Neural crest cell (in vitro differentiated cells): ENCODE data around the gene MUC3A. TPM values are rescaled to one million over a fixed set of nuclear protein-coding genes. Genes with fewer than 3 reads are reported as not detected.
"Not testable (repeated sequence)": the region's sequence is repeated elsewhere in the genome, so short reads cannot be mapped to it uniquely, and the experiment has no call there.

Experiments
- DNase-seq: peaks from one replicate; pipeline ENCODE4 v3.0.0; 2021; ENCODE audit warnings: low read depth, mixed read lengths, low spot score
- H3K27ac Mint-ChIP-seq: one replicate; pipeline ENCODE4 v1.8.0; 2021; ENCODE audit warnings: mild to moderate bottlenecking, mixed read lengths; ENCODE audit not compliant: unreplicated experiment
- H3K27me3 Mint-ChIP-seq: 2 replicates; pipeline ENCODE4 v1.8.0; 2021; ENCODE audit warnings: low read depth, mild to moderate bottlenecking, mixed read lengths
- H3K36me3 Mint-ChIP-seq: 2 replicates; pipeline ENCODE4 v1.8.0; 2021; ENCODE audit warnings: low read depth, mild to moderate bottlenecking, mixed read lengths
- H3K4me1 Mint-ChIP-seq: 2 replicates; pipeline ENCODE4 v1.8.0; 2021; ENCODE audit warnings: mixed read lengths
- H3K4me3 Mint-ChIP-seq: one replicate; pipeline ENCODE4 v1.8.0; 2021; ENCODE audit warnings: mild to moderate bottlenecking, mixed read lengths
- H3K9me3 Mint-ChIP-seq: 2 replicates; pipeline ENCODE4 v1.8.0; 2021; ENCODE audit warnings: mixed read lengths
- total RNA-seq: library from RNA; stranded (reverse); gene quantifications from 2 replicates; pipeline ENCODE4 v1.2.1, GENCODE V29; 2021
- TF ChIP-seq, protein P1 (sequence below): fragments of 200-600 bp; sonication (generic); conservative IDR thresholded peaks from 2 replicates; pipeline ENCODE4 v1.5.0; 2021; ENCODE audit warnings: antibody characterized with exemption, mild to moderate bottlenecking

Gene MUC3A
- total RNA-seq, 1 donor from 2014 or later: 0.16 TPM

- Mint-ChIP-seq H3K36me3 (no peaks in the 10 kb centered on the region), H3K4me1 (no peaks in the 10 kb centered on the region), H3K27ac (no peak overlapping the region), H3K9me3 (no peaks in the 10 kb centered on the region), H3K27me3 (peaks cover 15% of the 10 kb centered on the region), H3K4me3 (no peak overlapping the region)
- DNase-seq: no peak
- TF ChIP-seq, protein P1, sequence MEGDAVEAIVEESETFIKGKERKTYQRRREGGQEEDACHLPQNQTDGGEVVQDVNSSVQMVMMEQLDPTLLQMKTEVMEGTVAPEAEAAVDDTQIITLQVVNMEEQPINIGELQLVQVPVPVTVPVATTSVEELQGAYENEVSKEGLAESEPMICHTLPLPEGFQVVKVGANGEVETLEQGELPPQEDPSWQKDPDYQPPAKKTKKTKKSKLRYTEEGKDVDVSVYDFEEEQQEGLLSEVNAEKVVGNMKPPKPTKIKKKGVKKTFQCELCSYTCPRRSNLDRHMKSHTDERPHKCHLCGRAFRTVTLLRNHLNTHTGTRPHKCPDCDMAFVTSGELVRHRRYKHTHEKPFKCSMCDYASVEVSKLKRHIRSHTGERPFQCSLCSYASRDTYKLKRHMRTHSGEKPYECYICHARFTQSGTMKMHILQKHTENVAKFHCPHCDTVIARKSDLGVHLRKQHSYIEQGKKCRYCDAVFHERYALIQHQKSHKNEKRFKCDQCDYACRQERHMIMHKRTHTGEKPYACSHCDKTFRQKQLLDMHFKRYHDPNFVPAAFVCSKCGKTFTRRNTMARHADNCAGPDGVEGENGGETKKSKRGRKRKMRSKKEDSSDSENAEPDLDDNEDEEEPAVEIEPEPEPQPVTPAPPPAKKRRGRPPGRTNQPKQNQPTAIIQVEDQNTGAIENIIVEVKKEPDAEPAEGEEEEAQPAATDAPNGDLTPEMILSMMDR: no peak
These were observed 28.3 kb upstream of the MUC3A start for GRCh38 chr7:100921039-100921438.

GRCh38 chr7:100923616-100924015 lies 25.7 kb upstream of the MUC3A start:
- not testable (repeated sequence) for H3K36me3 Mint-ChIP-seq, H3K27ac Mint-ChIP-seq, H3K9me3 Mint-ChIP-seq, H3K4me1 Mint-ChIP-seq, H3K4me3 Mint-ChIP-seq, DNase-seq
- H3K27me3 Mint-ChIP-seq: peaks cover 15% of the 10 kb centered on the region

DNA sequence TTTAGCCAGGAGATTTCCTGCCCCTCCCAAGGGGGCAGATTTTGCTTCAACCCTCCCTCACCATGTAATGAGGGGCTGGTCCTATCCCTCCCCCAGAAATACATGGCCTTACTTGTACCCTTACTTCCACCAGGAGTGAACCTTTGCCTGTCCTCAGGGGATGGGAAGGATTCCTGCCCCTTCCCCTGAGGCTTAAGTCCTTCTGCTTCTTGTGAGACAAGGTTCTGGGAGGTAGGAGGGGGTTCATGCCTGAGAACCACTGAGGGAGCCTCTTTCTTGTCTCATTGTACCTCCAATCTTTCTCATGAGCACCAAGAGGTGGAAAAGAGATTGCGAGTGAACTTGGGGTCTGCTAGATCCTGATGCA lies 19.5 kb upstream of the MUC3A start:
- no peak for DNase-seq
- H3K36me3 Mint-ChIP-seq: no peaks in the 10 kb centered on the region
- TF ChIP-seq, protein P1: no peak
- H3K27me3 Mint-ChIP-seq: peaks cover 8% of the 10 kb centered on the region
- peak overlapping the region; percentile 24 for H3K27ac Mint-ChIP-seq
- no peaks in the 10 kb centered on the region for H3K4me1 Mint-ChIP-seq
- no peak overlapping the region for H3K4me3 Mint-ChIP-seq
- H3K9me3 Mint-ChIP-seq: peaks cover 4% of the 10 kb centered on the region

DNA sequence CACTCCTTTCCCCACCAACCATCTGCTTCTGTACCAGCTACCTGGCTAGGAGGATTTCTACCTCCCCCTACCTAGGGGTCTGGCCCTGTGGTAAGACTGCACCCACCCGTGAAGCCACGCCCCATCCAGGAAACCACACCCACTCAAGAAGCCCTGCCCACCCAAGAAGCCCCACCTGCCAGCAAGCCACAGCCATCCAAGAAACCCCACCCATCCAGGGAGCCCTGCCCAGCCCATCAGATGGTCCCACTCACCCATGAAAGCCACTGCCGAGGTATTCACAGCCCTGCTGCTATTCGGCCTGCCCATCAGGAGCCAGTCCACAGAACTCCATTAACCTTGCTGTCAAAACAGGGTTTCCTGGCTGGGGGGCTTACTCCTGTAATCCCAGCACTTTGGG lies 15.6 kb upstream of the MUC3A start:
- H3K27me3 Mint-ChIP-seq: peaks cover 8% of the 10 kb centered on the region

DNA sequence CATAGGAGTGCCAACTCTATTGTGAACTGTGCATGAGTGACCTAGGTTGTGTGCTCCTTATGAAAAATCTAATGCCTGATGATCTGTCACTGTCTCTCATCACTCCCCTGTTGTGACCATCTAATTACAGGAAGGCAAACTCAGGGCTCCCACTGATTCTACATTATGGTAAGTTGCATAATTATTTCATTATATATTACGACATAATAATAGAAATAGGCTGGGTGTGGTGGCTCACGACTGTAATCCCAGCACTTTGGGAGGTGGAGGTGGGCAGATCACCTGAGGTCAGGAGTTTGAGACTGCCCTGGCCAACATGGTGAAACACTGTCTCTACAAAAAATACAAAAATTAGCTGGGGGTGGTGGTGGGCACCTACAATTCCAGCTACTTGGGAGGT lies 14.0 kb upstream of the MUC3A start:
- H3K27me3 Mint-ChIP-seq, H3K4me3 Mint-ChIP-seq, H3K9me3 Mint-ChIP-seq, DNase-seq, H3K27ac Mint-ChIP-seq, H3K36me3 Mint-ChIP-seq, H3K4me1 Mint-ChIP-seq: not testable (repeated sequence)

More for the DNA sequence above, 15.6 kb upstream of the MUC3A start:
- Mint-ChIP-seq H3K27ac (no peak overlapping the region), H3K4me1 (no peaks in the 10 kb centered on the region), H3K4me3 (no peak overlapping the region), H3K36me3 (no peaks in the 10 kb centered on the region), H3K9me3 (peaks cover 8% of the 10 kb centered on the region)
- DNase-seq: no peak
- TF ChIP-seq, protein P1: no peak

GRCh38 chr7:100936167-100936566 lies 13.2 kb upstream of the MUC3A start:
- not testable (repeated sequence) for H3K4me3 Mint-ChIP-seq, H3K27me3 Mint-ChIP-seq, H3K36me3 Mint-ChIP-seq, H3K9me3 Mint-ChIP-seq, H3K27ac Mint-ChIP-seq, H3K4me1 Mint-ChIP-seq, DNase-seq

- H3K9me3 Mint-ChIP-seq: no peaks in the 10 kb centered on the region
- no peak overlapping the region for H3K27ac Mint-ChIP-seq
These were observed 7.1 kb upstream of the MUC3A start for GRCh38 chr7:100942045-100942774.

More at GRCh38 chr7:100942045-100942774, 7.1 kb upstream of the MUC3A start:
- DNase-seq: no peak
- Mint-ChIP-seq H3K4me3 (no peak overlapping the region), H3K36me3 (no peaks in the 10 kb centered on the region), H3K4me1 (no peaks in the 10 kb centered on the region), H3K27me3 (no peaks in the 10 kb centered on the region)
- TF ChIP-seq, protein P1: no peak
